CD1c-positive myeloid dendritic cell (primary cell): ENCODE results near the gene SRRT.

Experiments used
- DNase-seq: peaks from one replicate; pipeline ENCODE4 v3.0.0-alpha.2; 2016; ENCODE audit errors: extremely low spot score

Gene SRRT

DNA sequence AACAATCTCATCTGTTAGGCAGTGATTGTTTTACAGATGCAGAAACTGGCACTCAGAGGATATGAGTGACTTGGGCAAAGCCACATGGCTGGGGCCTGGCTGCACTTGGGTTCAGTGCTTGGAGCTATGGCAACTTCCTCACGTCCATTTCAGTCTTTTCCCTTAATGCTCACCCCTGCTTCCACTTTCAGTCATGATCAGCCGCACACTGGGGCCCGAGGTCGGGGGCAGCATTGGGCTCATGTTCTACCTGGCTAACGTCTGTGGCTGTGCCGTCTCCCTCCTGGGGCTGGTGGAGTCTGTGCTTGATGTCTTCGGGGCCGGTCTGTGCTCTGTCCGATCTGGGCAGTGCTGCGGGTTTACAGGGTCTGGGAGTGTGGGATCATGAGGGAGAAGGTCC is 19.4 kb upstream of the SRRT start:
- DNase-seq = no peak

DNA sequence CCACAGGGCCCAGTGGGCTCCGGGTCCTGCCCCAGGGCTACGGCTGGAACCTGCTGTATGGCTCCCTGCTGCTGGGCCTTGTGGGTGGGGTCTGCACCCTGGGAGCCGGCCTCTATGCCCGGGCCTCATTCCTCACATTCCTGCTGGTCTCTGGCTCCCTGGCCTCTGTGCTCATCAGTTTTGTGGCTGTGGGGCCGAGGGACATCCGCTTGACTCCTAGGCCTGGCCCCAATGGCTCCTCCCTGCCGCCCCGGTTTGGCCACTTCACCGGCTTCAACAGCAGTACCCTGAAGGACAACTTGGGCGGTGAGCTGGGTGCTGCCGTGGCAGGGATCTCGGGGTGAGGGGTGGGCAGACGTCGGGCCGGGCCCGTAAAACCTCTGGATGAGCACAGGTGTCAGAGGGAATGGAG is 18.0 kb upstream of the SRRT start:
- DNase-seq = no peak

DNA sequence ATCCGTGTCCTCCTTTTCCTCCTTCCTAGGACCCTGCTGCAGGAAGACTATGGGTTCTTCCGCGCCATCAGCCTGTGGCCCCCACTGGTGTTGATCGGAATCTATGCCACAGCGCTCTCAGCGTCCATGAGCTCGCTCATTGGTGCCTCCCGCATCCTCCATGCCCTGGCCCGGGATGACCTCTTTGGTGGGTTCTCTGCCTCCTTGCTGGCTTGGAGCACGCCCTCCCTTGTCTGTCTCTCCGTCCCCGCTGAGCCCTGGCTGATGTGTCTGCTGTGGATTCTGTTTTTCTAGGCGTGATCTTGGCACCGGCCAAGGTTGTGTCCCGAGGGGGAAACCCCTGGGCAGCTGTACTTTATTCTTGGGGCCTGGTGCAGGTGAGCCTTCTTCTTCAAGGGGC is 15.0 kb upstream of the SRRT start:
- DNase-seq = no peak

DNA sequence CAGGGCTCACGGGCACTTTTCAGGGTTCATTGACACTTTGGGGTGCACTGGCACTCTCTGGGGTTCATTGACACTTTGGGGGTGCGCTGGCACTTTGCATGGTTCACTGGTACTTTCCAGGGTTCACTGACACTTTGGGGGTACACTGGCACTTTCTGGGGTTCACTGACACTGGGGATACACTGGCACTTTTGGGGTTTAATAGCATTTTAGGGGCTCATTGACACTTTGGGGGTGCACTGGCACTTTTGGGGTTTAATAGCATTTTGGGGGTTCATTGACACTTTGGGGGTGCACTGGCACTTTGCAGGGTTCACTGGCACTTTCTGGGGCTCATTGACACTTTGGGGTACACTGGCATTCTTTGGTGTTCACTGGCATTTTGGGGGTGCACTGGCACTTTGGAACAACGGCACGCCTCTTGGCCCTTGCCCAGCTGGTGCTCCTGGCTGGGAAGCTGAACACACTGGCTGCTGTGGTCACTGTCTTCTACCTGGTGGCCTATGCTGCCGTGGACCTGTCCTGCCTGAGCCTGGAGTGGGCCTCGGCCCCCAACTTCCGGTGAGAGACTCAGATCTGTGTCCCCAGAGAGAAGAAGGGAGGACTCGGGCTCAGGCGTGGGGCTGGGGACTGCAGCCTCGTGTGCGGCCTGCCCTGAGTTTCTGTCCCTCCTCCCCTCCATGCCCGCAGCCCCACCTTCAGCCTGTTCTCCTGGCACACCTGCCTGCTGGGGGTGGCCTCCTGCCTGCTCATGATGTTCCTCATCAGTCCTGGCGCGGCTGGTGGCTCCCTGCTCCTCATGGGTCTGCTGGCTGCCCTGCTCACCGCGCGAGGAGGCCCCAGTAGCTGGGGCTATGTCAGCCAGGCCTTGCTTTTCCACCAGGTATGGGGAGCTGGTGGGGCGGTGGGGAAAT is 13.9 kb upstream of the SRRT start:
- DNase-seq = no peak

DNA sequence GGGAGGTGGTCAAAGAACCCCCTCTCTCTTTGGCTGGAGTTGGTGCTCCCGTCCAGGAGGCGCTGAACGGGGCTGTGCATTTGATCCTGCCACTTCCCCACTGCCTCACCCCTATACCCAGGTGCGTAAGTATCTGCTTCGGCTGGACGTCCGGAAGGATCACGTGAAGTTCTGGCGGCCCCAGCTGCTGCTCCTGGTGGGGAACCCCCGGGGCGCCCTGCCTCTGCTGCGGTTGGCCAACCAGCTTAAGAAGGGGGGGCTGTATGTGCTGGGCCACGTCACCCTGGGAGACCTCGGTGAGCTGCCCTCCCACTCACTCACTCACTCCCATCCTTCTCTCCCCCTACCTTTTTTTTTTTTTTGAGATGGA is 13.3 kb upstream of the SRRT start:
- no peak for DNase-seq

DNA sequence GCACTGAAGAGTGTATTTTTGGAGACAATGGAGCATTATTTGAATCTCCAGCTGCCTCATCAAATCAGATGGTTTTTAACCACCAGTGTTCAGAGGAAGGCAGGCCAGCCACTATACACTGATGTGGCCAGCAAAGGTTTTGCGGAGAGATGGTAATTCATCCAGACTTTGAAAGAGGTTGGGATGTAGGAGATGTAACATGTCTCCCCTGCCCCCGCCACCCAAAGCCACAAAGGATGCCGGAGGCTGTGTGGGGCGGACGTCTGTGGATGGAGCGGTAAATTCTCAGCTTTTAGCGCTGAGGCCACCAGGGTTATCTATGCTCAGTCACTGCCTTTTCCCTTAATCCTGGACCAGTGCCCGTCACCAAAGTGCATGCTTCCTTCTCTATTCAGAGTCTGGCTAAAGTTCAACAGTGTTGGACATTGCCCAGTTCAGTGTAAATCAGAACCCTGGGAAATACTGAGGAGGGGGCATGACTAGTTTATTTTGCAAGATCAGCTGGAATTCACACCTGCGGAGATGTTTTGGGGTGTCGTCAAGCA is 11.4 kb upstream of the SRRT start:
- no peak for DNase-seq

DNA sequence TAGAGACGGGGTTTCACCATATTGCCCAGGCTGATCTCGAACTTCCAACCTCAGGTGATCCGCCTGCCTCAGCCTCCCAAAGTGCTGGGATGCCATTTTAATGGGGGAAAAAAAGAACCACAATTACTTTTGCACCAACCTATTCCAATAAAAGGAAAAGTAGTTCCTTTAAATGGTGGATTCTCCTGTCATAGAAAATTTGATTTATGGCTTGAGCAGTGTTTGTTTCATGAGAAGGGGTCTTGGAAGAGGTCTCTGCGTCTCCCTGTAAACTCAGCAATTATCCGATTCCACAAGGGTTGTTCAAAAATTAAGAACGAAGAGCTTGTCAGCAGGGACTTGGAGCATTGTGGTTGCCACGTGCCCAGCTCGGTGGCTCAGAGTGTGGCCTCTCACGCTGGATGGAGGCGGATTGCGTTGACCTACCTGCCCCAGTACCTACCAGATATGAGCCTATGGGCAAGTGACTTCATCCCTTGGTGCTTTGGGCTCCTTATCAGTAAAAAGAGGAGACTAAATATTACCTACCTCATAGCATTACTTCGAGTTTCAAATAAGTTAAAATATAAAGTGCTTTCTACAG is 10.5 kb upstream of the SRRT start:
- no peak for DNase-seq

DNA sequence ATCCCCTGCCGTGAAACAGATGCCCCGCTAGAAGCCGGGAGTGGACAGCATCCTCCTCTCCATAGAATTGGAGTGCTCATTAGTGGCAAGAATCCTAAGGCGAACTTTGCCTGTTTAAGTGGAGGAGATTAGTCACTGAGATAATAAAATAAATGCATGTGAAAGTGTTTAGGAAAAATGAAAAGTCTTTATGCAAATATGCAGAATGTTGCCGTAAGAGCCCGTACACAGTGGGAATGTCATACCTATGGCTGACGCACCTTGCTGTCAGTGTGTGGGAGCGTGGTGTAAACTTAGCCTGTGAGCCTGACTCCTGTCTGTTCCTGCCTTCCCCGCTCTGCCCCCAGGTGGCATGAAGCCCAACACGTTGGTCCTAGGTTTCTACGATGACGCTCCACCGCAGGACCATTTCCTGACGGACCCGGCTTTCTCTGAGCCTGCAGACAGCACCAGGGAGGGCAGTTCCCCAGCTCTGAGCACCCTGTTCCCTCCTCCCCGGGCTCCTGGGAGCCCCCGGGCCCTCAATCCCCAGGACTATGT is 9.5 kb upstream of the SRRT start:
- no peak for DNase-seq

DNA sequence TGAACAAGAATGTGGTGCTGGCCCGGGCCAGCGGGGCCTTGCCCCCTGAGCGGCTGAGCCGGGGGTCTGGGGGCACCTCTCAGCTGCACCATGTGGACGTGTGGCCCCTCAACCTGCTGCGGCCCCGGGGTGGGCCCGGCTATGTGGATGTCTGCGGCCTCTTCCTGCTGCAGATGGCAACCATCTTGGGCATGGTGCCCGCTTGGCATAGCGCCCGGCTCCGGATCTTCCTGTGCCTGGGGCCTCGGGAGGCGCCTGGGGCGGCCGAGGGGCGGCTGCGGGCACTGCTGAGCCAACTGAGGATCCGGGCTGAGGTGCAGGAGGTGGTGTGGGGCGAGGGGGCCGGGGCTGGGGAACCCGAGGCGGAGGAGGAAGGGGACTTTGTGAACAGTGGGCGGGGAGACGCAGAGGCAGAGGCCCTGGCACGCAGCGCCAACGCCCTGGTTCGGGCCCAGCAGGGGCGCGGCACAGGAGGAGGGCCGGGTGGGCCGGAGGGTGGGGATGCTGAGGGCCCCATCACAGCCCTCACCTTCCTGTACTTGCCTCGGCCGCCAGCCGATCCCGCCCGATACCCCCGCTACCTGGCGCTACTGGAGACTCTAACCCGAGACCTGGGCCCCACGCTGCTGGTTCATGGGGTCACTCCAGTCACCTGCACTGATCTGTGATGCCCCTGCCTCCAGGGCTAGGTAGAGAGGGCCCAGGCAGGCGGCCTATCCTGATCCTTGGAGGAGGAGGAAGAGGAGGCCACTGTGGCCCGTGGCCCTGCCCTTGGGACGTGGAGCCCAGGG is 8.8 kb upstream of the SRRT start:
- peak; percentile 51 for DNase-seq

DNA sequence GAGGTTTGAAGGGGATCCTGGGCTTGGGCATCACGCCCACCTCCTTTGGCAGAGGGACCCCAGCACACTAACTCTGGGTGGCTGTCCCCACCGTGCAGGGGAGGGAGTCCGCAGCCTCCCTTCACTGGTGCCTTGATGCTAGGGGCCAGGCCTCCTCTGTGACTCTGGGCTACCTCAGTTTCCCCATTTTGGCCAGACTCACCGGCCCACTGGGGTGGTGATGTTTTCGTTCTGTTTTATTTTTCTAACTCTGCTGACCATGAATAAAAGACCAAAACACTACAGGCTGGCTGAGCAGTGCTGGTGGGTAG is 8.2 kb upstream of the SRRT start:
- DNase-seq = no peak

DNA sequence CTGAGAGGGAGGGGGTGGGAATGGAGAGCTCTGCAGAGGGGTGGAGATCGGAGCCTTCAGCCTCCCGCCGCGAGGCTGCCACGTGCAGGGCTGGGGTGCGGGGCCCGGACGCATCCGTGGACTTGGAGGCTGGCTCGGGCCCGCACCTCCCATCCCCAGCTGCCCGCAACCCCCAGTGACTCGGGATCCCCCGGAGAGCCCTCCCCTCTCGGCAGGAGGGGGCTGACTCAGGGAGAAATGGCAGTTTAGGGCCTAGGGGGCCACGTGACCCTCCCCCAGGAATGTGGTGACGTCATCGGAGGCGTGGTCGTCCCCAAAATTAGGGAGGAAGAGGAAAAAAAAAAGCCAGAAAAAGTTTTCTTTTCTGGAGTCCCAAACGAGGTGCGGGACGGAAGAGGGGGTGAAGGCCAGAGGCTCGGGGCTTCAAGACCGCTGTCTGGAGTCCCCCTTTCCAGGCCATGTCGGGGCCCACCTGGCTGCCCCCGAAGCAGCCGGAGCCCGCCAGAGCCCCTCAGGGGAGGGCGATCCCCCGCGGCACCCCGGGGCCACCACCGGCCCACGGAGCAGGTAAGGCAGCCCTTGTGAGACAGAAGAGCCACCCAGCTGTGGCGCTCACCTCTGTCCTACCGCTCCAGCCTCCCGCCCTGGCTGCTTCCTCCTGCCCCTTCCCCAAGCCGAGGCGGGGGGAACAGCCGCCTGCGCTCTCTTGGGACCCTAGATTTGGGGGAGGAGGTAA is 7.7 kb upstream of the SRRT start, which contains the start of gene TRIP6:
TSS of gene TRIP6 (plus strand) at position 348 of the 736 bp plus-strand sequence. CDS start at position 459, 111 bp downstream.
- DNase-seq = peak; percentile 88

DNA sequence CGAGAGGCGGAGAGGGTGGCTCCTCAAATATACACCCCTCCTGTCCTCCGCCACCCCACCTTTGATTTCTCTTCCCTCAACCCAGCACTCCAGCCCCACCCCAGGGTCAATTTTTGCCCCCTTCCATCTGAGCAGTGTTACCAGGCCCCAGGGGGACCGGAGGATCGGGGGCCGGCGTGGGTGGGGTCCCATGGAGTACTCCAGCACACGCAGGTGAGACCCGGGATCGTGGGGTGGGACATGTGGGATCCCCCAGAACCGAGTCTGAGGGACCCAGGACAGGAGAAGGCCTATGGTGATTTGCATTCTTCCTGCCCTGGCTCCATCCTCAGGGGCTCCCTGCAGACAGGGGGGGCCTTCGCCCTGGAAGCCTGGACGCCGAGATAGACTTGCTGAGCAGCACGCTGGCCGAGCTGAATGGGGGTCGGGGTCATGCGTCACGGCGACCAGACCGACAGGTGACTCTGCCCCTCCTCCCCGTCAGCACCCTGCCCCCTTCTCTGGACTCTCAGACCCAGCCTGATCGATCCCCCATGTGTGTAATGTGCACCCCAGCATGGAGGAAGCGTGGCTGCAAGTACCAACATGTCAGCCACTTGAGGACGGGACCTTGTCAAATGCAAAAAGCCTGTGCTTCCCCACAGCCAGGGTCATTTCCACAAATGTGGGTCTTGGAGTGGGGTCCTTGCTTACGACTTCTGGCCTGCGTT is 7.0 kb upstream of the SRRT start:
- no peak for DNase-seq

DNA sequence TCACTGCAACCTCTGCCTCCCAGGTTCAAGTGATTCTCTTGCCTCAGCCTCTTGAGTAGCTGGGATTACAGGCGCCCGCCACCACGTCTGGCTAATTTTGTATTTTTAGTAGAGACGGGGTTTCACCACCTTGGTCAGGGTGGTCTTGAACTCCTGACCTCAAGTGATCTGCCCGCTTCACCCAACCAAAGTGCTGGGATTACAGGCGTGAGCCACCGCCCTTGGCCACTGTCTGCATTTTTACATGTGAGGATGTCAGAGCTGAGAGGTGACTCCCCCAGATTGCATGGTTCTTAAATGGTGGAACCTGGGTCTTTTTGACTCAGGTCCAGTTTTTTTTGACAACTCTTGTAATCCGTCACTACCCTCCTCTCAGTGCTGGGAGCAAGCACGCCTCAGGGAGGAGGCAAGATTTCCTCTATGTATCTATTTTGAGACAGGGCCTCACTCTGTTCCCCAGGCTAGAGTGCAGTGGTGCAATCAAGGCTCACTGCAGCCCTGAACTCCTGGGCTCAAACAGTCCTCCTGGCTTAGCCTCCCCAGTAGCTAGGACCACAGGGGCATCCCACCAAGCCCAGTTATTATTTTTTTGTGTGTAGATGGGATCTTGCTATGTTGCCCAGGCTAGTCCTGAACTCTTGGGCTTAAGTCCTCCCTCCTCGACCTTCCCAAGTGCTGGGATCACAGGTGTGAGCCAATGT is 1.2 kb upstream of the SRRT start:
- no peak for DNase-seq

DNA sequence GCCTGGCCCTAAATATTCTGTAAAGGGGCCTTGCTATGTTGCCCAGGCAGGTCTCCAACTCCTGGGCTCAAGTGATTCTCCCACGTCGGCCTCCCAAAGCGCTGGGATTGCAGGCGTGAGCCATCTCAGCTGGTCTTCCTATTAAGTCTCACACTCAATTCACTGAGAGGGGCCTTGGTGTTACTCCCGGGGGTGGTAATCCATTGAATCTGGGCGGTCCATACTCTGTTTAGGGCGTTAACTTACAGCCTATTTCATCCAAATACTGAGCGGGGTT is 665 bp upstream of the SRRT start:
- no peak for DNase-seq

DNA sequence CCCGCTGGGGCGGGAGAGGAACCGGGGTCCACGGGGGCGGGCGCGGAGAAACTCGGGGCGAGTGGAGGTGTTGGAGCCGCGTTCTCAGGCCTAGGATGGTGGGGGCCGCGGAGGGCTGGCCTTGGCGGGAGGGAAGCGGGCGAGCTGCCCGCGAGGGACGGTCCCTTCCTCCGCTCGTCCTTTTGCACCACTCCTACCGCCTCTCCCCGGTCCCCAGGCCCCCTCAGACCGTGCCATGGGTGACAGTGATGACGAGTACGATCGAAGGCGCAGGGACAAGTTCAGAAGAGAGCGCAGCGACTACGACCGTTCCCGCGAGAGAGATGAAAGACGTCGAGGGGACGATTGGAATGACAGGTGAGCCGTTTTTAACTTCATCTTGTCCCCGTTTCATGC is 451 bp downstream of the SRRT start:
- peak; percentile 34 for DNase-seq

DNA sequence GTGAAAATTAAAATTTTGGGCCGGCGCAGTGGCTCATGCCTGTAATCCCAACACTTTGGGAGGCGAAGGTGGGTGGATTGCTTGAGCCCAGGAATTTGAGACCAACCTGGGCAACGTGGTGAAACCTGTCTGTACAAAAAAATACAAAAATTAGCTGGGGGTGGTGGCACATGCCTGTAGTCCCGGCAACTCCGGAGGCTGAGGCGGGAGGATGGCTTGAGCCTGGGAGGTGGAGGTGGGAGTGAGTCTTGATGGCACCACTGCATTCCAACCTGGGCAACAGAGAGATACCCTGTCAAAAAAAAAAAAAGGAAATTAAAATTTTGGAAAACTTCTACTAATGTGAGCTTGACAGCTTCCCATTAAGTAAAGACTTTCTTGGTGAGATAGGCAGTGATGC is 3.1 kb downstream of the SRRT start:
- no peak for DNase-seq

DNA sequence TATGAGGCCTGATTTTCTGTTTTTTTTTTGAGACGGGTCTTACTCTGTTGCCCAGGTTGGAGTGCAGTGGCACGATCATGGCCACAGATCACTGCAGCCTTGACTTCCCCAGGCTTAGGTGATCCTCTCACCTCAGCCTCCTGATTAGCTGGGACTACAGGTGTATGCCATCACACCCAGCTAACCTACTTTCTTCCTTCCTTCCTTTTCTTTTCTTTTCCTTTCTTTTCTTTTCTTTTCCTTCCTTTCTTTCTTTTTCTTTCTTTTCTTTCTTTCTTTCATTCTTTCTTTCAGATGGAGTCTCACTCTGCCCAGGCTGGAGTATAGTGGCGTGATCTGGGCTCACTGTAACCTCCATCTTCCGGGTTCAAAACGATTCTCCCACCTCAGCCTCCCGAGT is 3.8 kb downstream of the SRRT start:
- no peak for DNase-seq

DNA sequence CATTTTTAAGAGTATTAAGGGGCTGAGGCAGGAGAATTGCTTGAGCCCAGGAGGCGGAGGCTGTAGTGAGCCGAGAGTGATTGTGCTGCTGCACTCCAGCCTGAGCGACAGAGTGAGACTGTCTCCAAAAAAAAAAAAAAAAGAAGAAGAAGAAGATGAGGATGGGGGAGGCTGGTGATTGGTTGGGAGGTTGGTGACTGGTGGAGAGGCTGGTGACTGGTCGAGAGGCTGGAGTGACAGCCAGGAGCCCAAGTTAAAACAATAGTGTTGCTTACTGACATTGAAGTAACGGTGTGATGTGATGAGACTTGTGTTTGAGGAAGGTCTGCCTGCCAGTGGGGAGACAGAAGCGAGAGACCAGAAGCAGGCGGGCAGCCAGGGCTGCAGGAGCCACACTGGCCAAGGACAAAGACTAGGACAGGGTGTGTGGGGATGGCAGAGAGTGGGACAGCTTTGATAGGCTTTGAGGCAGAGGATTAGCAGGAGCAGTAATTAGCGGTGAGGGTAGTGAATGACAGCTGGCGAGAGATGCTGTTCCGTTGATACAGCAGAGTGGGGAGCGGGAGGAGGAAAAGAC is 4.9 kb downstream of the SRRT start:
- no peak for DNase-seq

DNA sequence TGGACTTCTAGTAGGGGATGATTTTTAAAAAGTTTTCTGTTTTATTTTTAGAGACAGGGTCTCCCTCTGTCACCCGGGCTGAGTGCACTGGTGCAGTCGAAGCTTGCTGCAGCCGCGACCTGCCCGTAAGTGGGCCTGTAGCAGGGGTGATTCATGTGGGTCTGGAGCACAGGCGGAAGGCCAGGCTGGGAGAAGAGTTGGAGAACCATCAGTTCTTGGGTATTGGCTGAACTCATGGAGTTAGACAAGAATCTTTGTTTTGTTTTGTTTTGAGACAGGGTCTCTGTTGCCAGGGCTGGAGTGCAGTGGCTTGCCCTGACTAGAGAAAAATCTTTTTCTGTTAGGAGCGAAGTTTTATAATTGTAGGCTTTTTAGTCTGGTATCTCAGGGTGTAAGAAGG is 5.7 kb downstream of the SRRT start:
- DNase-seq = no peak

DNA sequence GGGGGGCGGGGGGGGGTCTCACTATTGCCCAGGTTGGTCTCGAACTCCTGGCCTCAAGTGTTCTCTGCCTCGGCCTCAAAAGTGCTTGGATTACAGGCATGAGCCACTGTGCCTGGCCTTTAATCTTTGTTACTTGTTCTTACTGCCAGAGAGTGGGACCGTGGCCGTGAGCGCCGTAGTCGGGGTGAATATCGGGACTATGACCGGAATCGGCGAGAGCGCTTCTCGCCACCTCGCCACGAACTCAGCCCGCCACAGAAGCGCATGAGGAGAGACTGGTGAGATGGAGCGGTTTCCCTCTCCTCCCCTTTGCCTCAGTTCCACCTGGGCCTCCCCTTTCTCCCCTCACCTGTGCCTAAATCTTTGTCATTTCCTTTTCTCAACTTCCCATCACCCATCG is 6.2 kb downstream of the SRRT start:
- DNase-seq = no peak
